Uterus (tissue), 4 donors: ENCODE results near the gene MAST2. TPM values are rescaled to one million over a fixed set of nuclear protein-coding genes. Genes with fewer than 3 reads are reported as not detected.
"Not testable (repeated sequence)": the region's sequence is repeated elsewhere in the genome, so short reads cannot be mapped to it uniquely, and the experiment has no call there.

ENCODE experiments used
- DNase-seq, 2 donors: peaks; one replicate each; pipeline ENCODE4 v3.0.0-alpha.2; 2019 to 2020
- H3K27ac ChIP-seq, 2 donors: fragments of 200-600 bp; sonication (generic); 1 replicate in 1 of 2; 2 replicates in 1 of 2; pipeline ENCODE4 v1.5.1; 2016 to 2018
- H3K27me3 ChIP-seq, 2 donors: fragments of 200-600 bp; sonication (generic); one replicate each; pipeline ENCODE4 v1.5.1; 2018 to 2019; ENCODE audit warnings: control low read depth in 1 of 2
- H3K36me3 ChIP-seq, 2 donors: fragments of 200-600 bp; sonication (generic); one replicate each; pipeline ENCODE4 v1.5.1; 2019; ENCODE audit warnings: control low read depth in 1 of 2
- H3K4me1 ChIP-seq, 2 donors: fragments of 200-600 bp; sonication (generic); one replicate each; pipeline ENCODE4 v1.5.1; 2018 to 2019; ENCODE audit warnings: control low read depth in 1 of 2
- H3K4me3 ChIP-seq, 2 donors: fragments of 200-600 bp; sonication (generic); 1 replicate in 1 of 2; 2 replicates in 1 of 2; pipeline ENCODE4 v1.5.1; 2018 to 2019; ENCODE audit warnings: mild to moderate bottlenecking in 1 of 2
- H3K9me3 ChIP-seq, 2 donors: fragments of 200-600 bp; sonication (generic); one replicate each; pipeline ENCODE4 v1.5.1; 2019; ENCODE audit warnings: control low read depth in 1 of 2
- POLR2A ChIP-seq, 2 donors: fragments of 450-650 bp; IDR thresholded peaks; one replicate each; pipeline ENCODE4 v1.6.1; 2016; ENCODE audit warnings: antibody characterized with exemption in 2 of 2, mild to moderate bottlenecking in 1 of 2, moderate library complexity in 1 of 2
- intact Hi-C: fragments of 100-400 bp; cut with DNase I; formaldehyde crosslinking; loops from one replicate; pipeline ENCODE4 v1.15.1; 2023; ENCODE audit warnings: low total_unique reads
- total RNA-seq, 4 donors: library from RNA; depleted of rRNA in 3 of 4; stranded (reverse); fragments of >200 nt in 3 of 4; gene quantifications; one replicate each; pipeline versions ENCODE4 v1.1.0 to v1.2.4, GENCODE V29; 2014 to 2023
- TF ChIP-seq, protein P1 (sequence below), 4 experiments: fragments of 200-600 bp in 2 of 4; fragments of 450-650 bp in 2 of 4; sonication (generic) in 2 of 4; IDR thresholded peaks; one replicate each; pipeline ENCODE4 v1.5.1; 2016 to 2019; ENCODE audit warnings: antibody characterized with exemption in 4 of 4, mild to moderate bottlenecking in 2 of 4, moderate library complexity in 1 of 4
- donor health status: DM: yes; HTN: yes; CAD: no.

Gene MAST2
- total RNA-seq, 4 donors from 2014 or later = 12.8 to 52.1 (median 36.3) TPM

DNA sequence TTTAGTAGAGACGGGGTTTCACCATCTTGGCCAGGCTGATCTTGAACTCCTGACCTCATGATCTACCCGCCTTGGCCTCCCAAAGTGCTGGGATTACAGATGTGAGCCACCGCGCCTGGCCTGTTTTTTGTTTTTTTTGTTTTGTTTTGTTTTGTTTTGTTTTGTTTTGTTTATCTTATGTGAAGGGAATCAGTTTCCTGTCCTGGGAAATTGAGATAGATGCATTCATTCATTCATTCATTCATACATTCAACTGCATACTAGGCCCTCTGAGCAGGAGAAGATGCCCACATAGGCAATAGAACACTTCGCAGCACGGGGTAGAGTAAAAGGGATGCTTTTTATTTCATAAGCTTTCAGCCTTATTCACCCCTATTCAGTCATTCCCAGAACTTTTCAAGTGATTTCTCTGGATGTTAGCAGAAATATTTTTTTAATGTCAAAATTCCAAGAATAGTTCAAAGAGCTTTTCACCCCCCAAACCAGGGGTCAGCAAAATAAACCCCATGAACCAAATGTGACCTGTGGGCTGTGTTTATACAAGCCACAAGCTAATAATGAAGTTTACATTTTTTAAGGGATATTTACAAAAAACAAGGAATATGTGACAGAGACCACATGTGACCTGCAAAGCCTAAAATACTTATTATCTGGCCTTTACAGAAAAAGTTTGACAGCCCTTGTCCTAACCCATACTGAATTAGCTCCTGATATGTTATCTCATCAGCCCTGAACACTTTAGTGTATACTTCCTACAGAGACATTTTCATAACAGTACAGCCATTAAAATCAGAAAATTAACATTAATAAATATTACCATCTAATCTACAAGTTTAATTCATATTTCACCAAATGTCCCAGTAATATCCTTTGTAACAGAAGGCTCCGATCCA is 127.1 kb downstream of the MAST2 start:
- Histone ChIP-seq H3K9me3 (no peaks in the 10 kb centered on the region), H3K27ac (no peak overlapping the region)
- DNase-seq = no peak

DNA sequence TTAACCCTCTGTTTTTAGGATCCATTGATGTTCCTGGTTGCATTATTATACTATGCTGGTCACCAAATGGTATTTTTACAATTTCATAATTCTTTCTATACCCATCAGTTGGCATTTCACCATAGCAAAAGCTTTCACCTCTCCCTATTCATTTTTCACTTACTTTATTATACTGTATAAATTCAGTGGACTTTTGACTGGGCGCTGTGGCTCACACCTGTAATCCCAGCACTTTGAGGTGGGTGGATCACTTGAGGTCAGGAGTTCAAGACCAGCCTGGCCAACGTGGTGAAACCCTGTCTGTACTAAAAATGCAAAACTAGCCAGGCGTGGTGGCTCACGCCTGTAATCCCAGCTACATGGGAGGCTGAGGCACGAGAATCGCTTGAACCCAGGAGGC is 128.8 kb downstream of the MAST2 start:
- intact Hi-C loops, H3K9me3 ChIP-seq, H3K4me3 ChIP-seq, DNase-seq, H3K27me3 ChIP-seq, H3K4me1 ChIP-seq, H3K36me3 ChIP-seq, H3K27ac ChIP-seq: not testable (repeated sequence)

More for the DNA sequence above, 127.1 kb downstream of the MAST2 start:
- intact Hi-C loops = no loop called here
- Histone ChIP-seq H3K27me3 (no peaks in the 10 kb centered on the region), H3K36me3 (no peaks in the 10 kb centered on the region), H3K4me1 (no peaks in the 10 kb centered on the region), H3K4me3 (no peak overlapping the region)
- no peak for TF ChIP-seq POLR2A (IDR thresholded peaks at IDR 0.05)
- TF ChIP-seq, protein P1, sequence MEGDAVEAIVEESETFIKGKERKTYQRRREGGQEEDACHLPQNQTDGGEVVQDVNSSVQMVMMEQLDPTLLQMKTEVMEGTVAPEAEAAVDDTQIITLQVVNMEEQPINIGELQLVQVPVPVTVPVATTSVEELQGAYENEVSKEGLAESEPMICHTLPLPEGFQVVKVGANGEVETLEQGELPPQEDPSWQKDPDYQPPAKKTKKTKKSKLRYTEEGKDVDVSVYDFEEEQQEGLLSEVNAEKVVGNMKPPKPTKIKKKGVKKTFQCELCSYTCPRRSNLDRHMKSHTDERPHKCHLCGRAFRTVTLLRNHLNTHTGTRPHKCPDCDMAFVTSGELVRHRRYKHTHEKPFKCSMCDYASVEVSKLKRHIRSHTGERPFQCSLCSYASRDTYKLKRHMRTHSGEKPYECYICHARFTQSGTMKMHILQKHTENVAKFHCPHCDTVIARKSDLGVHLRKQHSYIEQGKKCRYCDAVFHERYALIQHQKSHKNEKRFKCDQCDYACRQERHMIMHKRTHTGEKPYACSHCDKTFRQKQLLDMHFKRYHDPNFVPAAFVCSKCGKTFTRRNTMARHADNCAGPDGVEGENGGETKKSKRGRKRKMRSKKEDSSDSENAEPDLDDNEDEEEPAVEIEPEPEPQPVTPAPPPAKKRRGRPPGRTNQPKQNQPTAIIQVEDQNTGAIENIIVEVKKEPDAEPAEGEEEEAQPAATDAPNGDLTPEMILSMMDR (IDR thresholded peaks at IDR 0.05) = no peak

DNA sequence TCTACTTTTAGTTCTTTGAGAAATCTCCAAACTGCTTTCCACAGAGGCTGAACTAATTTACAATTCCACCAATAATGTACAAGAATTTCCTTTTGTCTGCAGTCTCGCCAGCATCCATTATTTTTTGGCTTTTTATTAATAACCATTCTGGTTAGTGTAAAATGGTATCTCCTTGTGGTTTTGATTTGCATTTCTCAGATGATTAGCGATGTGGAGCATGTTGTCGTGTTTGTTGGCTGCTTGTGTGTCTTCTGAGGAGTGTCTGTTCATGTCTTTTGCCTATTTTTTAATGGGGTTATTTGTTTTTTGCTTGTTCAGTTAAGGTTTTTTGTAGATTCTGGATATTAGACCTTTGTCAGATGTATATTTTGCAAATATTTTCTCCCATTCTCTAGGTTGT is 131.5 kb downstream of the MAST2 start:
- Histone ChIP-seq H3K9me3 (no peaks in the 10 kb centered on the region), H3K27me3 (no peaks in the 10 kb centered on the region), H3K4me3 (no peak overlapping the region), H3K27ac (no peak overlapping the region), H3K4me1 (no peaks in the 10 kb centered on the region), H3K36me3 (no peaks in the 10 kb centered on the region)
- DNase-seq = no peak
- intact Hi-C loops = no loop called here
- TF ChIP-seq, protein P1 (IDR thresholded peaks at IDR 0.05) = no peak
- TF ChIP-seq POLR2A (IDR thresholded peaks at IDR 0.05) = no peak

DNA sequence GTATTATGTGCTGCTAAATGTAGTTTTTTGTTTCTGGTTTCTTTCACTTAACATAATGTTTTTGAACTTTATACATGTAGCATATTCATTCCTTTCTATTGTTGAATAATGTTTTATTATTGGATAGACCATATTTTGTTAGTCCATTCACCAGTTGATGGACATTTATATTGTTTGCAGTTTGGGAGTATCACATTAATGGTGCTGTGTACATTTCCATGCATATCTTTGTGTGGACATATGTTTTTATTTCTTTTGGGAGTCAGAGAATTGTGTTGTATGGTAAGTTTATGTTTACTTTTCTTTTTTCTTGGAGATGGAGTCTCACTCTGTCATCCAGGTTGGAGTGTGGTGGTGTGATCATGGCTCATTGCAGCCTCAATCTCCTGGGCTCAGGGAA is 134.6 kb downstream of the MAST2 start:
- intact Hi-C loops = no loop called here
- no peak for DNase-seq

DNA sequence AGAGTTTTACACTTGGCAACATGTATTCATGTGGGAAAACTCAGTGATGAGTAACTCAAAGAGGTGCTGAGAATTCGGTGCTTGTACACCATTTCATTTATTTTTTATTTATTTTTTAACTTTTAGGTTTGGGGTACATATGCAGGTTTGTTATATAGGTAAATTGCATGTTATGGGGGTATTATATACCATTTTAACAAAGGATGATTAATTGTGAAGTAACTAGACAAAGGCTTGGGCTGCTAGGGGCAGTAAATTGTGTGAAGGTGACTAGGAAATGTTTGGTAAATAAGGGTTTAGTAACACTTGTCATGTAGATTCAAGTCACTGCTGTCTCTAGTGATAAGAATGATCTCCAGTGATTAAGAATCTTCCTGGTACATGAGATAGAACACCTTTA is 139.0 kb downstream of the MAST2 start:
- no peak for DNase-seq
- intact Hi-C loops = no loop called here
- H3K4me1 ChIP-seq = no peaks in the 10 kb centered on the region
- H3K27me3 ChIP-seq = no peaks in the 10 kb centered on the region
- no peaks in the 10 kb centered on the region for H3K9me3 ChIP-seq
- H3K27ac ChIP-seq = no peak overlapping the region
- TF ChIP-seq POLR2A (IDR thresholded peaks at IDR 0.05) = no peak
- TF ChIP-seq, protein P1 (IDR thresholded peaks at IDR 0.05) = no peak
- H3K36me3 ChIP-seq = no peaks in the 10 kb centered on the region
- no peak overlapping the region for H3K4me3 ChIP-seq

More for the DNA sequence above, 134.6 kb downstream of the MAST2 start:
- no peaks in the 10 kb centered on the region for H3K4me1 ChIP-seq
- TF ChIP-seq, protein P1 (IDR thresholded peaks at IDR 0.05) = no peak
- TF ChIP-seq POLR2A (IDR thresholded peaks at IDR 0.05) = no peak
- H3K27me3 ChIP-seq = no peaks in the 10 kb centered on the region
- H3K9me3 ChIP-seq = no peaks in the 10 kb centered on the region
- H3K27ac ChIP-seq = no peak overlapping the region
- no peaks in the 10 kb centered on the region for H3K36me3 ChIP-seq
- H3K4me3 ChIP-seq = no peak overlapping the region
